ENCODE results near the gene ADAT3.
"Not testable (repeated sequence)": the region's sequence is repeated elsewhere in the genome, so short reads cannot be mapped to it uniquely, and the experiment has no call there.

Gene ADAT3

DNA sequence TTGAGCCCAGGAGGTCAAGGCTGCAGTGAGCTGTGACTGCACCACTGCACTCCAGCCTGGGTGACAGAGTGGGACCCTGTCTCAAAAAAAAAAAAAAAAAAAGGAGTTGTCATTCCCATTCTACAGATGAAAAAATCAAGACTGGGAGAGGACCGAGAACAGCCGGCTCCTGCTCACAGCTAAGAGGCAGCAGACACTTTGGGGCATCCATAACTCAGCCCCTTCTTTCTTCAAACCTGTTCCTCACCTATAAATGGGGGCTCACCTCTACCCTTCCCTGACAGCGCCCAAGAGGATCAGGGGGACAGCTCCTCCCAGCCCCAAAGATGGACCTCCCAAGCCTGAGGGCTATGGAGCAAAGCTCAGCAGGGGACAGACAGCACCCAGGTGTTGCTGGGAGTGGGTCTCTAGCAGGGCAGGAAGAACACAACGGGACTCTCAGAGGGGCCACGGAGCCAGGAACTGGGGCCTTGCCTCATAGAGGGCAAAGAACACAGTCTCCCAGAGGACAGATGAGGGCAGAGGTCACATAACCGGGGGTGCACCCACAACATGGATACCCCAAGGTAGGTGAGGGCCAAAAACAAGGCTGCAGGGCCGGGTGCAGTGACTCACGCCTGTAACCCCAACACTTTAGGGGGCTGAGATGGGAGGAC, 38.4 kb upstream of the ADAT3 start:
- in situ Hi-C loops (cut with HindIII; ENCODE audit: low sequenced_read_pairs), result no loop called here

DNA sequence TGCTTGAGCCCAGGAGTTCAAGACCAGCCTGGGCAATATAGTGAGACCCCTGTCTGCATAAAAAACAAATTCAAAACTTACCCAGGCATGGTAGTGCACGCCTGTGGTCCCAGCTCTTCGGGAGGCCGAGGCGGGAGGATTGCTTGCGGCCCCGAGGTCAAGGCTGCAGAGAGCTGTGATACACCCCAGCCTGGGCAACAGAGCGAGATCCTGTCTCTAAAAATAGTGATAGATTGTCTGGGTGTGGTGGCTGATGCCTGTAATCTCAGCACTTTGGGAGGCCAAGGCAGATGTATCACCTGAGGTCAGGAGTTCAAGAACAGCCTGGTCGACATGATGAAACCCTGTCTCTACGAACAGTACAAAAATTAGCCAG, 37.9 kb upstream of the ADAT3 start:
- in situ Hi-C loops (cut with HindIII; ENCODE audit: low sequenced_read_pairs), result no loop called here

DNA sequence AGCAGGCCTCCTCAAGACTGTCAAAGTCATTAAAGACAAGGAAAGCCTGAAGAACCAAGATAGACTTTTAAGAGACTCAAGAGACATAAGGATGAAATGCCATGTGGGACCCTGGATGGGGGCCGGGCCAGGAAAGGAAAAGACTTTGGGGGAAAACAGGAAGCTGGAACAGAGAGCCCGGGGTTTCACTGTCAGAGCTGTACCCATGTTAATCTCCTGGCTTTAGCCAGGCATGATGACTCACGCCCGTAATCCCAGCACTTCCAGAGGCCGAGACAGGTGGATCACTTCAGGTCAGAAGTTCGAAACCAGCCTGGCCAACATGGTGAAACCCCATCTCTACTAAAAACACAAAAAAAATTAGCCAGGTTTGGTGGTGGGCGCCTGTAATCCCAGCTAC, 36.2 kb upstream of the ADAT3 start:
- in situ Hi-C loops (cut with HindIII; ENCODE audit: low sequenced_read_pairs), result no loop called here

DNA sequence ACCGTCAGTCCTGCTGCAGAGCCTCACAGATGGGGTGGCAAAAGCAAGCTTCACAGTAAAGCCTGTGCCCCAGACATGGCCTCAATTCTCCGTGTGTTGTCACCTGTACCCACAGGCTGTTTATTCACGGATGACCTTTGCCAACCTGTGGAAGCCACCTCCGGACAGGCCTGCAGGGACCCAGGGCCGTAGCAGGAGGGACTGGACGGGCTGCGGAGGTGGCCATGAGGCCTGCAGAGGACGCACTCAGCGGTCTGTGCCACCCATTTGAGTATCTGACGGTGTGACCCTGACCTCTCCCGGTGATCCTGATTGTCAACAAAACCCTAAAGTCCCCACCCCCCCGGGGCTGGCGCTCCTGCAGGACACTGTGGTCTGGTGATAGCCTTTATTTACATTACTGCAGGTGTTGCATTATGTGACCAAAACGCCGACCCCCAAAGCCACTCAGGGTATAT, 34.0 kb upstream of the ADAT3 start:
- in situ Hi-C loops (cut with HindIII; ENCODE audit: low sequenced_read_pairs), result no loop called here

DNA sequence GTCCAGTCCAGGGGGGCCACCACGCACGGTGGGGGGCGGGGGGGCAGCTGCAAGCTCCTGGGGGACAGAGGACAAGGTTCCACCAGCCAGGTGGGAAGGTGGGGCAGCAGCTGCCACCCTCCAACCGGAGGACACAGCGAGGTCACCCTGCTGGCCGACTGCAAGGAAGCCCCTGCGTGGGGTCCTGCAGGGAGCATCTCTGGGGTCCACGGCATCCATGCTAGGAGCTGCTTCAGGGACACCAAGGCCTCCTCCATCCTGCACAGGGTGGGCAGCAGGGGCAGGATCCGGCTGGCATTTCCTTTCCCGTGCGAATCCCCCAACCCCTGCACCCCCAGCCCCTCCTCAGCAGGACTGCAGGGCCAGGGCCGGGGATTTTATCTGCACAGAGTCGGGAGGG, 33.6 kb upstream of the ADAT3 start:
- in situ Hi-C loops (cut with HindIII; ENCODE audit: low sequenced_read_pairs), result no loop called here

DNA sequence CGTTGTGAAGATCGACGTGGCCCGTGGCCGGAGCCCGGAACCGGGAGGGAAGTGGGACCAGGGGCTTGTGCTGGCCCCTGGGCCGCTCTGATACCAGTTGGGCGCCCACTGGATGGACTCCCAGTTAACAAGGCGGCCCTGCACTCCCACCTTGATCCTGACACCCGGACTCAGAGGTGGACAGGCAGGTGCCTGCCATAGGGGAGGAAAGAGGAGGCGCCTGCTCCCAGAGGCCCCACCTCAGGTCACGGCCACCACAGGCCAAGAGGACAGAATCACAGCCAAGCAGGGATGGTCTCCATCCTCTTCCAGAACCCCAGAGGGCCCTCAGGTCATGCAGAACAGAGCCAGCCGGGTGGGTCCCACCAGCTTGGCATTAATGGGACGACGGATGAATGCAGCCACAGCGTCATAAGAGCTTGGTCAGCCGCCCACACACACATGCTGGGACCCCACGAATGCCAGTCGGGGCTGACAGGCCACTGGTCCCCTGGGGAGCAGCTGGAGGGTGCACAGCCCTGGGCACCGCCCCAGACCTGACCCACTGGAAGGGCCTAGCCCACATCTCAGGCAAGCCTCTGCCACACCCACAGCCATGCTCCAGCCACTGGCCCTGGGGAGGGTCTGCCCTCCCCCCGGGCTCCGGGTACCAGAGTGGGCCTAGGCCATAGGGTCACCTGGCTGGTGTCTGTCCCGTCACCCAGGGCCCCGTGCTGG, 32.2 kb upstream of the ADAT3 start:
- in situ Hi-C loops (cut with HindIII; ENCODE audit: low sequenced_read_pairs), result no loop called here

DNA sequence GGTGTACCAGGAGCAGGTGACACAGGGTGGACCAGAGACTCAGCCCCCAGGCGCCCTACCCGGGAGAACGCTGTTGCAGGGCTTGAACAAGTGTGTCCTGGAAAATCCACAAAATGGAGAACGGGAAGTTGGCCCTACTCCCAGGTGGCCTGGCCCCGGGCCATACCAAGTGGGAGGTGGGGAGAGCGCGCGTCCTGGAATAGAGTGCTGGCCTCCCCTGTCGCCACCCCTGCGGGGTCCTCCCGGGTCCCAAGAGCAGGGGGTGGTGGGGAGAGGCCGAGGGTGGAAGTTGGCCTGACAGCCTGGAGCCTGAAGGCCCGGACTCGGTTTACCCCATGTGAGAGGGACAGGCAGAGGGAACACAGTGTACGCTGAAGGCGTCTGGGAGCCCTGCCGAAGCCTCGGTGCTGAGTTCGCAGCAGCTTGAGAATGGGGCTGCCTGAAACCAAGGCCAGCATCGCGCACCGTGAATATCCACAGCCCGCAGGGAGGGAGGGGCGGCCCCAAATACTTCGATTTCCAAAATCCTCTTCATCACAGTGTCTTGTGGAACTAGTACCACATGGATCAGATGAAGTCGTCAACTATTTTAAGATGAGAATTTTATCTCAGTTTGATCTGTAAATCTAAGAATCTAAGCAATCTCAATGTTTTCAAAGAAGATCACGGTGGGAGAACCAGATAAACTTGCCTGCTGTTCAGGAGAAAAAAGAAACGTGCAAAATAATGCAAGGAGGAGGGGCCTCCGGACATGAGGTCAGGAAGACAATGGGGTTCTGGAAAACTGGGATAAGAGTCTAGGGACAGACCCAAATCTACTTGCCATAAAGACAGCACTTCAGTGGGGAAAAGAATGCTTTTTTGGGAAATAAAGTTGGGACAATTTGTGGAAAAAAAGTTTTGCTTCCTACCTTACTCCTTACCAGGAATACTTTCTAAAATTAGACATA, 31.4 kb upstream of the ADAT3 start:
- in situ Hi-C loops (cut with HindIII; ENCODE audit: low sequenced_read_pairs), result no loop called here

DNA sequence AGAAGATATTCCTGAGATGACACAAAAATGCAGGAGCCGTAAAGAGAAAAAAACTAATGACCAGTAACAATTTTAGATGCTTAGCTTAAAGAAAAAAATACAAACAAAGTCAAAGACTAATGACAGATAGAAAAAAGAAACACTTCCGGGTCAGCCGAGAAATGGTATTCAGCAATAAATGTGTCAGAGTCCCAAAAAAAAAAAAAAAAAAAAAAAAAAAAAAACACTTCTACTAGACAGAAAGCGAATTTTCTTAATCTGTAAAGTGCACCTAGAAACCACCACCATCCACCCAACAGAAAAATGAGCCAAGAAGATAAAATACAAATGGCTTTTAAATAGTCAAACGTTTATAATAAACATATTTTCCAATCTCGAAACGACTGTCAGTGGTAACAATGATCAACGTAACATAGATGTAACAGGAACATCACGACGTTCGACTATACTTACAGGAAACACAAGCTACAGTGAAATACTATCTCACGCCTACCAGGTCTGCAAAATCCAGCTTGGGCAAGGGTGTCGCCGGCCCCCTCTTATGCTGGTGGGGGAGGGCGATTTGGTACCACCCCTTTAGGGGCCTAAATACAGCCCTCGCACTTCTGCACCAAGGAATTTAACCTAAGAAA, 30.5 kb upstream of the ADAT3 start:
- in situ Hi-C loops (cut with HindIII; ENCODE audit: low sequenced_read_pairs), result no loop called here

DNA sequence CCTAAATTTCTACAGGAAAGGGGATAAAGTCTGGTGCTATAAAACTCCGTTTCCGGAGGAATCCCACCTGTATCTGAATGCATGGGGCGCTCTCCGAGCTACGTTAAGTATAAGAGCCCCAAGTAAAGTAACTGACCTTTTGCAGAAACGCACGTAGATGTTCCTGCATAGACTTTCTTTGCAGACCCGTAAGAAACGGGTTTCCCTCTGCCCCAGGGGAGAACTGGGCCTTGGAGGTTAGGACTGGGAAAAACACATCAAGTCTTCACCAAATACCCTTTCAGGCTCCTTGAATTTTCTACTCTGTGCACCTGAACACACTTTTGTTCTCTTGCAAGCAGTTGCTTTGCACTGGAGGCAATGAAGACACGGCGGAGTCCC, 29.9 kb upstream of the ADAT3 start:
- in situ Hi-C loops (cut with HindIII; ENCODE audit: low sequenced_read_pairs), result not testable (repeated sequence)

DNA sequence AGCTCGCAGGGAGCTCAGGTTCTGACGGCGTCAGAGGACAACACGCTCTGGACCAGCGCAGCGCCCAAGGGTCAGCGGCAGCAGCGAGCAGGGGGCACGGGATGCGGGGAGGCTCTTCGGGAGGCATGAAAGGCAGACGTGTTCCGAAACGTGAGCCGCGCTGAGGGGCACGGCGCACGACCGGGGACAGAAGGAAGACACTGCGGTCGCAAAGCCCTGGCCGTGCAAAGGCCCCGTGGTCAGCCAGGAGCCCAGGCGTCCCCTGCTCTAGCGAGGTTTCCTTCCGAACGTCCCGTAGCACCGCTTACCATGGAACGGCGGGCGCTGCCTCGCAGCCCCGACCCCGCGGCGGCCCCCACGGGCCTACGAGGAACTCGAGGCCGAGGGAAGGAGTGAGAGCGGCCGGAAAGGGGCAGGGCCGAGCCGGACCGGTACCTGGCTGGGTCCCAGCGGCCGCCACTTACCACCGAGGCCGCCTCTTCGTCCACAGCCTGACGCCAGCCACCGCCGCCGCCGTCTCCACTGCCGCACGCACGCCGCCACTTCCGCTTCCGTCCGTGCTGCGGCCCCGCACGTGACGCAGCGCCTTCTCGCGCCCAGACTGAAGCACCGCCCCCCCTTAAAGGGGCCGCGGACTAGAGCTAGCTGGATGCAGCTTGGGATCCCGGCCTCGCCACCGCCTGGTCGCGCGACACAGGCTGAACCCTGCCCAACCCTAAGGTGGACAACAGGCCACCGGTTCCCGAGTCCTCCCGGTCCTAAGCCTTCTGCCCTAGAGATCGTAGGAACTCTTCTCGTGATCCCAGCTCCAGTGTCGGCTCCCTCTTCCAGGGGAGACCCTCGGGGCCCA, 29.3 kb upstream of the ADAT3 start:
- in situ Hi-C loops (cut with HindIII; ENCODE audit: low sequenced_read_pairs), result no loop called here

DNA sequence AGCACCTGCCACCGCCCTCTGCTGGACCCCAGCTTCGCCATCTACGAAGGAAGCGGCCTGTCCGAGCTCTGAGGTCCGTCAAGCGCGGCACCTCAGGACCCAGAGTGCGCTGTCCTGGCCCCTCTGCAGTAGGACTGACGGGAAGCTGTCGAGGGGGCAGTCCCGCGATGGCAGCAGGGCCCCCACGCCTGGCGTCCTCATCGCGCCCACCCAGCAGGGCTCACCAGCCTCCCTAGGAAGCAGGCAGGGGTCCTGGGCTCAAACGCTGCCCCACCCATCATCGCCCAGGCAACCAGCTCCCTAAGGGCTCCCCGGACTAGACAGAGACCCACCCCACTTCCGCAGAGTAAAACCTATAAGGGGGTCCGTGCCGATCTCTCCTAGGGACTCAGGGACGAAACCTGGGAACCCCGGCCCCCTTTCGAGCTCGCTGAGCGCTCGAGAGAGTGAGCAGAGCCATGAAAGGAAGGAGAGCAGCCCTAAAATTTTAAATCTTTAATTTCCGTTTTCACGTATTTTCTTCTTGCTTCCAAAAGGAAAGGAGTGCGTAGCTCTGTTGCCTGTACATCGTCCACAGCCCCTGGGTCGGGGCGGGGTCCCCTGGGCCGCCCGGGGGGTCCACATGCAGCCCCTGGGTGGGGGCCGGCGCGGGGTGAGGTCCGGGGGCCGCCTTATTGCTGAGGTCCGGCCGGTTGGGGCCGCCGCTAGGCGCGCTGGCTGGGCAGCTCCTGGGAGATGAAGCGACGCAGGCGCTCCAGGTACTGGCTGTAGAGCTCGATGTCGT, 28.5 kb upstream of the ADAT3 start:
- in situ Hi-C loops (cut with HindIII; ENCODE audit: low sequenced_read_pairs), result not testable (repeated sequence)

DNA sequence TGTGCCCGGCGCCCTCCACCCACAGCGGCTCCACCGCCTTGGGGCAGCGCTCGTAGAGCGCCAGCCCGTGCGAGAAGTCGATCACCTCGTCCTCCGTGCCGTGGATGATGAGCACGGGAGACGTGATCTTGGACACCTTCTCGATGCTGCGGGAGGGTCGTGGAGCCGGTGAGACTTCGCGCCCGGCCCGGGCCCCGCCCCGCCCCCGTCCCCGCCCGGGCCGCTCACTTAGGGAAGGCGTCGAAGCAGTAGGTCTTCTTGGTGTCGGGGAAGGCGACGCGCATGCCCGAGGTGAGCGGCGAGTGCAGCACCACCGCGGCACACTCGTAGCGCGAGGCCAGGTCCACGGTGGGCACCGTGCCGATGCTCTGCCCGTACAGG, 27.9 kb upstream of the ADAT3 start:
- in situ Hi-C loops (cut with HindIII; ENCODE audit: low sequenced_read_pairs), result not testable (repeated sequence)

DNA sequence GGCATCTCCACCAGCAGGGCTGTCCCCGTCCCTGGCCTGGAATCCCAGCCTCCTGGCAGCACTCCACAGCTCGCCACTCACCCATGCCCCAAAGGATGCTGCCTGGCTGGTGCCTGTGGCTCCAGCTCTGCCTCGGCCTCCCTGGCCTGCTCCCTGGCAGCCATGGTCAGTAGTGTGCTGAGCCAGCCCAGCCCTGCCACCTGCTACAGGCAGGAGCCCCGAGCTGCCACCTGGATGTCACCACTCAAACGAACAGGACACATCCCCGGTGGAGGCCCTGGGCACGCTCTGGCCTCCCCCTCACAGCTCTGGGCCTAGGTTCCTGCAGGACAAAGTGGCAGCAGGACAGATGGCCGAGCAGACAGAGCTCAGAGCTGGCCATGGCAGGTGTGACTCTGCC, 26.6 kb upstream of the ADAT3 start:
- in situ Hi-C loops (cut with HindIII; ENCODE audit: low sequenced_read_pairs), result not testable (repeated sequence)

DNA sequence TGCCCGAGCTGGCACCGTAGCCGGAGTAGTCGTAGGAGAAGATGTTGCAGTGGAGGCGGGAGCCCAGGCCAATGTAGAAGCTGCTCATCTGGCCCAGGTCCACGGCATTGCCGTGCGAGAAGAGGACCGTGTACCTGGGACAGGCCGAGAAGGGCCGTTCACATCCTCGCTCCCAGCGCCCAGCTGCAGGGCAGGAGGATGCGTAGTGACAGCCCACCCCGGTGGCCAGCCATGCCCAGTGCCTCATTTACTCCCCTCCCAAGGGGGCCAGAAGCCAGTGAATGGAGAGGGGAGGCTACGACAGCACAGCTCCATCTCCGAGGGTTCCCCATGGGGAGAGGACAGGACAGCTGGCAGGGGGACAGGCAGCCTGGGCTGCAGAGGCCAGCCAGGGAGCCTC, 25.2 kb upstream of the ADAT3 start:
- in situ Hi-C loops (cut with HindIII; ENCODE audit: low sequenced_read_pairs), result not testable (repeated sequence)

DNA sequence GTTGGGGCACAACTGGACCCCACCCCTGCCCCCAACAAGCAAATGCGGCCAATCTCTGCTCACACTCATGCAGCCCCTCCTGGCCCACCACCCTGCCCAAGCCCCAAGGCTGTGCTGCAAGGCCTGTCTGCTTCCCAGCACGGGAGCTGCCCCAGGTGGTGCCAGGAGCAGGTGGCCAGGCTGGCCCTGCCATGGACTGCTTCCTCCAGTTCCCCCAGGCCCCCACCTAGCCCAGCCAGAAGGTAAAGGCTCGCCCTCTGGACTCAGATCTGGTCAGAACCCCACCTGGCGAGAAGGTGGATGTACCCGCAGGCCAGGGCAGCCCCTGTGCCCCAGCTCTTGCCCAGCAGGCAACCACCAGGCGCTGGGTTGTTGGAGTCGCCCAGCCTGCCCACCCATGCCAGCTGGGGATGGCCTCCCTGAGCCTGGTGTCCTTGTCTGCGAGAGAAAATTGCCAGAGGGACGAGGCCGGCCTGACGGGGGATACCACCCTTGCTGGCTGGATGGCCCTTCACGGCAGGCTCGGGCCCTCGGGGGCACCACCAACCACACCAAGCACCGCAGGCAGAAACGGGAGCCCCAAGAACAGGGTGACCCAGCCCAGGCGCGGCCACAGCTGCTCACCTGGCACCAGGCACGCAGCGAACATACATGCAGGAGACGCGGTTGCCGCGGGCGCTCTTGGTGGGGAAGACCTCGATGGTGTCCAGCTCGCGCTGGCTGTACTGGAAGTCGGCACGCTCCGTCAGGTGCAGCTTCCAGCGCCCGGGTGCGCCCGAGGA, 24.4 kb upstream of the ADAT3 start:
- in situ Hi-C loops (cut with HindIII; ENCODE audit: low sequenced_read_pairs), result no loop called here

DNA sequence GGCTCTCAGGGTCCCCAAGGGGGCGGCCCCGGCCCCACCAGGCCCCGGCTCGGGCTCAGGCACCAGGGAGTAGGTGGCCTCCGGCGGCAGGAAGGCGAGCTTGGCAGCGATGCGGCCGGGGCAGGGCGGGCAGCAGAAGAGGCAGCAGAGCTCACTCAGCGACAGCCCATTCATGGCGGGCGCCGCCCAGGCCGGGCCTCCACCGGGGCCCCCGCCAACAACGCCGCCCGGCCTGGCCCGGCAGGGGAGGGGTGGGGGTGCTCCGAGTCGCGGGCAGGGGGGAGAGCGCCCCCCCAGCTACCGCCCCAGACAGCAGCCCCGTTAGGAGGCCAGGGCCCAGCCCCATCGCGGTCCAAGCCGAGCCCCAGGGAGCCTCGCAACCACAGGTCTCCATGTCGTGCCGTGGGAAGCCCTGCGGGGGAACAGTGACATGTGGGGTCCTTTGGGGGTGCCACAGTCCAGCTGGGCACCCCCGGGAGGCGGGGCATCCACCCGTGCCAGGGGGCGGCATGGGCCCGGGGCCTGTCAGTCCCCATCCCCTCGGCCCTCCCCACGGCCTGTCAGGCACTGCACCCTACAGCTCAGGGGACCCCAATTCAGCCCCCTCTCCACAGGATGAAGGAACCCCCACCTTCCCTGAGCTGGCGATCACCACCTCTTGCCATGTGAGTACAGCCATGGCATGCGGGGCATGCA, 23.7 kb upstream of the ADAT3 start:
- in situ Hi-C loops (cut with HindIII; ENCODE audit: low sequenced_read_pairs), result not testable (repeated sequence)

DNA sequence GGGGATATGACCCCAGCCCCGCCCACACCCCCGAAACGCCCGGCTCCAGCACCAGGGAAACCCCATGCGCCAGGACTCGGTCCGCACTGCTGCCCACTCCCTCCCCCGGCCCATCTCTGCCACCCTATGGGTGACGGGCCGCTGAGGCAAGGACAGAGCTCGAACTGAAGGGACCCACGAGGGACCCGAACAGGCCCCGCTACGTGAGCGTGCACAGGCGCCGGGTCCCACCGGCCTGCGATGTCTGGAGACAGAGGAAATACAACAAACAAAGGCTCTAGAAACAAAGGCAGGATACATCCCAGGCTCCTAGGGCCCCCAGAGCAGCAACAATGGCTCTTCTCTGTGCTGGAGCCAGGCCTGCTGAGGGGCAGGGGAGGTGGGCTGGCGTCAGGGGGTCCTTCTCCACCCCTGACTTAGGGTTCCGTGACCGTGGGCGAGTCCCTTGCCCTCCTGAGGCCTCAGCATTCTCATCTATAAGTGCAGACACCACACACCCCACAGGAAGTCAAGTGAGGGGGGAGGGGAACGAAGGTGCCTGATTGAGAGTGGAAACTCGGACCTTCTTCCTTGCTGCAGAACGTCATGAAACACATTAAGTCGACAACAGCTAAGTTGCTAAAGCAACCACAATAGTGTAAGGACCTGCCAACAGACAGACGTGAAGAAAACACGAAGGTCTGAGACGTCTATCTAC, 23.0 kb upstream of the ADAT3 start:
- in situ Hi-C loops (cut with HindIII; ENCODE audit: low sequenced_read_pairs), result no loop called here

Data from endothelial cell of hepatic sinusoid (primary cell).